Mucosa of stomach (tissue), 1 donor: ENCODE measurements around the gene ILRUN.
A peak's percentile ranks its signal among the peaks of the same experiment; 100 is the strongest.
"Not testable (repeated sequence)": the region's sequence is repeated elsewhere in the genome, so short reads cannot be mapped to it uniquely, and the experiment has no call there.

ENCODE experiments used
- H3K27me3 ChIP-seq: one replicate; pipeline ENCODE4 v1.7.0; 2013; ENCODE audit warnings: mild to moderate bottlenecking, low read length; ENCODE audit not compliant: control insufficient read depth, insufficient read depth
- H3K36me3 ChIP-seq: one replicate; pipeline ENCODE4 v1.7.0; 2013; ENCODE audit warnings: low read length; ENCODE audit not compliant: control insufficient read depth, insufficient read depth
- H3K4me1 ChIP-seq: one replicate; pipeline ENCODE4 v1.7.0; 2013; ENCODE audit warnings: mild to moderate bottlenecking, low read length; ENCODE audit not compliant: control insufficient read depth, insufficient read depth
- H3K4me3 ChIP-seq: one replicate; pipeline ENCODE4 v1.7.0; 2013; ENCODE audit warnings: low read length
- H3K9ac ChIP-seq: one replicate; pipeline ENCODE4 v1.7.0; 2013; ENCODE audit warnings: mild to moderate bottlenecking, low read length, moderate library complexity
- H3K9me3 ChIP-seq: one replicate; pipeline ENCODE4 v1.7.0; 2013; ENCODE audit warnings: mild to moderate bottlenecking, low read length, moderate library complexity; ENCODE audit not compliant: control insufficient read depth
- donor health status: Pancreatic carcinoma.

Gene ILRUN

GRCh38 chr6:34657979-34658480 lies 38.5 kb downstream of the ILRUN start:
- peaks cover 36% of the 10 kb centered on the region for H3K4me1 ChIP-seq
- H3K9me3 ChIP-seq, H3K4me3 ChIP-seq, H3K36me3 ChIP-seq, H3K27me3 ChIP-seq: not testable (repeated sequence)
- H3K9ac ChIP-seq = peak overlapping the region; percentile 53

GRCh38 chr6:34657307-34657978 lies 39.1 kb downstream of the ILRUN start:
- H3K27me3 ChIP-seq = no peaks in the 10 kb centered on the region
- peak overlapping the region; percentile 28 for H3K4me3 ChIP-seq
- peak overlapping the region; percentile 53 for H3K9ac ChIP-seq
- H3K36me3 ChIP-seq = no peaks in the 10 kb centered on the region
- no peaks in the 10 kb centered on the region for H3K9me3 ChIP-seq
- peaks cover 36% of the 10 kb centered on the region for H3K4me1 ChIP-seq

GRCh38 chr6:34657037-34657306 lies 39.6 kb downstream of the ILRUN start:
- H3K27me3 ChIP-seq = no peaks in the 10 kb centered on the region
- peak overlapping the region; percentile 28 for H3K4me3 ChIP-seq
- H3K36me3 ChIP-seq = no peaks in the 10 kb centered on the region
- peaks cover 36% of the 10 kb centered on the region for H3K4me1 ChIP-seq
- H3K9ac ChIP-seq = peak overlapping the region; percentile 53
- no peaks in the 10 kb centered on the region for H3K9me3 ChIP-seq

GRCh38 chr6:34656378-34657036 lies 40.1 kb downstream of the ILRUN start:
- H3K9me3 ChIP-seq = no peaks in the 10 kb centered on the region
- peaks cover 36% of the 10 kb centered on the region for H3K4me1 ChIP-seq
- H3K27me3 ChIP-seq = no peaks in the 10 kb centered on the region
- H3K9ac ChIP-seq = peak overlapping the region; percentile 53
- no peaks in the 10 kb centered on the region for H3K36me3 ChIP-seq
- H3K4me3 ChIP-seq = peak overlapping the region; percentile 28

- Histone ChIP-seq H3K4me3 (peak overlapping the region; percentile 28), H3K4me1 (peaks cover 36% of the 10 kb centered on the region), H3K9ac (peak overlapping the region; percentile 53)
- H3K9me3 ChIP-seq, H3K36me3 ChIP-seq, H3K27me3 ChIP-seq: not testable (repeated sequence)
Measured at GRCh38 chr6:34655876-34656377, 40.6 kb downstream of the ILRUN start.

- no peaks in the 10 kb centered on the region for H3K27me3 ChIP-seq
- H3K36me3 ChIP-seq = no peaks in the 10 kb centered on the region
- no peak overlapping the region for H3K4me3 ChIP-seq
- no peak overlapping the region for H3K9ac ChIP-seq
- H3K9me3 ChIP-seq = no peaks in the 10 kb centered on the region
- peaks cover 35% of the 10 kb centered on the region for H3K4me1 ChIP-seq
Measured at GRCh38 chr6:34654061-34654710, 42.4 kb downstream of the ILRUN start.

GRCh38 chr6:34652263-34652662 lies 44.3 kb downstream of the ILRUN start:
- no peak overlapping the region for H3K4me3 ChIP-seq
- H3K9ac ChIP-seq = no peak overlapping the region

GRCh38 chr6:34650823-34651222 lies 45.7 kb downstream of the ILRUN start:
- no peak overlapping the region for H3K9ac ChIP-seq
- H3K4me1 ChIP-seq = peaks cover 5% of the 10 kb centered on the region
- H3K4me3 ChIP-seq = no peak overlapping the region
- H3K9me3 ChIP-seq = no peaks in the 10 kb centered on the region
- no peaks in the 10 kb centered on the region for H3K36me3 ChIP-seq
- H3K27me3 ChIP-seq = no peaks in the 10 kb centered on the region

More at GRCh38 chr6:34652263-34652662, 44.3 kb downstream of the ILRUN start:
- H3K36me3 ChIP-seq = no peaks in the 10 kb centered on the region
- H3K27me3 ChIP-seq = no peaks in the 10 kb centered on the region
- H3K9me3 ChIP-seq = no peaks in the 10 kb centered on the region
- H3K4me1 ChIP-seq = peaks cover 19% of the 10 kb centered on the region

GRCh38 chr6:34650232-34650631 lies 46.3 kb downstream of the ILRUN start:
- not testable (repeated sequence) for H3K4me3 ChIP-seq, H3K27me3 ChIP-seq, H3K4me1 ChIP-seq, H3K9me3 ChIP-seq, H3K36me3 ChIP-seq, H3K9ac ChIP-seq

- Histone ChIP-seq H3K27me3 (no peaks in the 10 kb centered on the region), H3K9me3 (no peaks in the 10 kb centered on the region), H3K4me3 (no peak overlapping the region), H3K36me3 (no peaks in the 10 kb centered on the region), H3K9ac (no peak overlapping the region), H3K4me1 (no peaks in the 10 kb centered on the region)
Measured at GRCh38 chr6:34648806-34649205, 47.8 kb downstream of the ILRUN start.
